Activated T-cell treated with anti-CD3 and anti-CD28 coated beads for 24 hours (primary cell): ENCODE results near the gene NAA38.

Experiments used
- DNase-seq: peaks from one replicate; pipeline ENCODE4 v3.0.0-alpha.2; 2020; ENCODE audit warnings: low read depth

NAA38 gene

GRCh38 chr17:7841396-7841914, 15.9 kb downstream of the NAA38 start:
- DNase-seq, result peak; percentile 92

DNA sequence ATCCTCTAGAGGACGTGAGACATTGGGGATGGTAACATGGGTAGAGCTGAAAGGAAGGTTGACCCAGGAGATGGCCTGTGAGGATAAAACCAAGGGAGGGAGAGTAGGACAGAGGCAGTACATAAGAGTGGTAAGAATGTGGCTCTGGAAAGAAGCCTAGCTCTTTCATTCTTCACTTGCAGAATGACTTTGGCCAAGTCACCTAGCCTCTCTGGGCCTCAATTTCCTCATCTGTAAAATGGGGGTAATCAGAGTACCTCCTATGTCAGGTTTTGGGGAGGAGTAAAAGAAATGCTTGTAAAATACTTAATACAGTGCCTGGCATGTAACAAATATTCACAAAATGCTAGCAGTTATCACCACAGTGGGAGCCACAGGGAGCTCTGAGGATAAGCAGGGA, 16.5 kb downstream of the NAA38 start:
- DNase-seq, result no peak

DNA sequence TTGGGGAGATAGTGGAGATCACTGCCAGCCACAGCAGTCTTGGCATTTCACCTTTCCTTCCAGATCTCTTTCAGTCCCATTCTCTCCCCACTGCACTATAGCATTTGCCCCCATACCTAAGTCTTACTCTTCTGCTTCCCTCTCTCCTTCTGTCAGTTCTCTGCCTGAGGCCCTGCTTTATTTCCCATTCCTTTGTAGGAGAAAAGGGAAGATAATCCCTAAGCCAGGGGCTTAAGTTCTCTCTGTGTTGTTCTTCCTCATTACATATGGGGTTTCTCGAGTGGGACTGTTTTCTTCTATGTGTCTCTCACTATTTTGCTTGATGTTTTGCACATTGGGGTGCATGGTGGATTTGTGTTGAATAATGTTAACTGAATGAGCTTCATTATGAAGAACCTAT, 16.9 kb downstream of the NAA38 start:
- DNase-seq, result no peak

DNA sequence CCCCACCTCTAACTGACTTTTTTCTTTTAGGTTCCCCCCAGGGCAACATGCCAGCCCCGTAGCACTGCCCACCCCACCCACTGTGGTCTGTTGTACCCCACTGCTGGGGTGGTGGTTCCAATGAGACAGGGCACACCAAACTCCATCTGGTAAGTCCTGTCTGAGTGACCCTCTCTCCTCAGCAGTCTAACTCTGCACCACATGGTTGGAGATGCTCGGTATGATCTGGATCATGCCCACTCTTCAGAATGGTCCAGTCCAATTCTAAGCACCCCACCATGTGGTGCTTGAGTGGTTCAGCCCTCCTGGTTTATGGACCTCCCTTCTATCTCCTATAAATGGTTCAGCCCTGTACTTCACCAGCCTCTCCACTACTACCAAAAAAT, 17.5 kb downstream of the NAA38 start:
- DNase-seq, result no peak

- no peak for DNase-seq
Measured at GRCh38 chr17:7839190-7839875, 18.0 kb downstream of the NAA38 start.

GRCh38 chr17:7838090-7839075, 19.0 kb downstream of the NAA38 start:
- no peak for DNase-seq

- no peak for DNase-seq
Measured at GRCh38 chr17:7837408-7838088, 19.8 kb downstream of the NAA38 start.

DNA sequence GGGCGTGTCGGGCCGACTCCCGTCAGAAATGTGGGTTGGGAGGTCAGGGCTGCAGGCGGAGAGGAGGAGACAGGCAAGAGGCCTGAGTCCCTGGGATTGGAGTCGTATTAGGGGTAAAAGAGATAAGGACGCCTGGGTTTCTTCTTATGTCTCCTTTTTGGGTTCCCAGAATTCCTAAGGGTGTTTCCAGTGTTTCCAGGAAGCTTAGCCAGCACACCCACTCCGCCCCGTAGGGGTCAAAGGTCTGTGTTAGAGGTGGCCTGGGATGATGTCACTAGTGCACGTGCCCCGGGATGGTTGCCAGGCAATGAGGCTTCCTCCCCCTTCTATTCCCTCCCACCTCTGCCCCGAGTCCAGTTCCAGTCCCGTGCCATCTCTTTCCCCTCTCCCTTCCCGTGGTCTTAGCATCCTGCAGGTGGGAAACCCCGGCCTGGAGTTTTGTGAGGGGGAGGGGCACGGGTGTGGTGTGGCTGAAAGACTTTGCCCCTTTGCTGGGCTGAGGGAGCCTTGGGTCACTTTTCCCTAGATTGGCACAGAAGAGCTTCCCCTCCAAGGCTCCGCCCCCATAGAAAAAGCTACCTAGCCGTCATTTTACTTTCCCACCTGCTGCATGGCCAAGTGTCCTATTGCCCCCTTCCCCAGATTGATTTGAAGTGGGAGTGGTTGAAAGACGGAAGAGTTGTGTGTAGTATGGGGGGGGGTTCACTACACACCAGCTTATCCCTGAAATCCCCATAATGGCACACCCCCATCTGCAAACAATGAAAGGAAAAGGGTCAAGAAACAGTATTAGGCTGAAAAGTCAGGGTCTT, 20.6 kb downstream of the NAA38 start:
- peak; percentile 58 for DNase-seq

DNA sequence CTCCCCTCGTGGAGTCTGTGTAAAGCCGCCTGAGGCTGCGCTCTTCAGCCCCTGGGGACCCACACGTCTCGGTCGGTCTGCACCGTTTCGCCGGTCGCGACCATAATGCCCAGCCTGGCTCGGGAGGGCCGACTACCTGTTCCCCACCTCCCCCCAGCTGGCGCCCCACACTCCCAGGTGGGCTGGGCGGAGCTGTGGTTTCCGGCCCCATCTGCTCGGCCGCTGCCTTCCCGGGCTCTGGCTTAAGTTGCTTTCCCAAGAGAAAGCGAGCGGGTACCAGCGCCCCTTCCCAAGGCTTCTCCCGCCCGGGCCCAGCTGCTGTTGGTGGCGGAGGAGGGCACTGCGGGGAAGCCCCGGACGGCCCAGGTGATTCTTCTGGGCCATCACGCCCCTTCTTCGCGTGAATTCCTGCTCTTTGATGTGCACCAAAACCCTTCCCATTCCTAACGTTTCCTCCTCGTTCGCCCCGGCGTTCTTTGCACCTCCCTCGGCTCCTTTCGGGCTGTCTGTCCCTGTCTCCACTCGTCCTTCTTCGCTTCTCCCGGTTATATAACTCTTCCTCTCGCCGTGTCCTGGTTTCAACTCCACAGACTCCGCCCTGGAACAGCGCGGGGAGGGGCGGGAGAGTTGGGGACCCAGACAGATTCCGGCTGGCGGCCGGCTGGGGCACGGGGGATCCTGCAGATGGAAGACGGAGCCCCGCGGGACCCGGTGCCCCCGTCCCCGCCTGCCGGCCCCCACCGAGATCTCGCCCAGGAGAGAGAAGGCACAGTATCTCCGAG, 21.4 kb downstream of the NAA38 start:
- DNase-seq, result no peak

DNA sequence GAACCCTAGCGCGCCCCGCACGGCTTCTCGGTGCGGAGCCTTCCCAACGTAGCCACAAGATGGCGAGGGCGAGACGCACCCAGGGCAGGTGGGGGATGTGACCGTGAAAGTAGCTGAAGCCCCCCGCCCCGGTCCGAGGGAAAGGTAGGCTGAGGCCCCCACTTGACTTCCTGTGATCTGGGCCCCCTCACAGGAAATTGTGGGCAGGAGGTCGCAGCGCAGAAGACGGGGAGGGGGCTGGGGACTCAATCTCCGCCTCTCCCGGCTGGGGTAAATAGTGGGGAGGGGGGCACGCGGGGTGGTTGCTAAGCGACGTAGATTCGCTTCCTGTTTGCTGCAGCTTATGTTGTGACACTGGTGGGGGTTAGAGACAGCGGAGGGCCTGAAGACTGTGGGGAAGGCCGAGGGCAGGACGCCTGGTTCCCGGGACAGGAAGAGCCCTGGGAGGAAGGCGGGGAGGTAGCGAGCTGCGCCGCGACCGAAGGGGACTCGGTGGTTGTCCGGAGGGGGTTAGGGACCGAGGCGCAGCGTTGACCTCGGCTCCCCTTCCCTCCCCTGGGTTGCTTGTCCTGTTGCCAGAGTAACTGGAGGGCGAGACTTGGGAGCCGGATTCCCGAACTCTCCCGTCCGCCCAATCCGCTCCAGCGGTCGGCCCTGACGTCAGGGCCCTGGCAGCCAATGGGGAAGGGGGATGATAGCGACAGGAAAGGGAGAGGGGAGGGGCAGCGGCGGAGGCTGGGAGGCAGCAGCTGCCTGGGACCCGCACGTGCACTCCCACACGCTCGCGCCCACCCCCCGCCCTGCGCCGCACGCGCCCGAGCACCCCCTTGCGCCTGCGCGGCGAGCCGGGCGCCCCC, 22.2 kb downstream of the NAA38 start:
- peak; percentile 85 for DNase-seq

- peak; percentile 32 for DNase-seq
Measured at GRCh38 chr17:7834542-7834956, 22.8 kb downstream of the NAA38 start.

DNA sequence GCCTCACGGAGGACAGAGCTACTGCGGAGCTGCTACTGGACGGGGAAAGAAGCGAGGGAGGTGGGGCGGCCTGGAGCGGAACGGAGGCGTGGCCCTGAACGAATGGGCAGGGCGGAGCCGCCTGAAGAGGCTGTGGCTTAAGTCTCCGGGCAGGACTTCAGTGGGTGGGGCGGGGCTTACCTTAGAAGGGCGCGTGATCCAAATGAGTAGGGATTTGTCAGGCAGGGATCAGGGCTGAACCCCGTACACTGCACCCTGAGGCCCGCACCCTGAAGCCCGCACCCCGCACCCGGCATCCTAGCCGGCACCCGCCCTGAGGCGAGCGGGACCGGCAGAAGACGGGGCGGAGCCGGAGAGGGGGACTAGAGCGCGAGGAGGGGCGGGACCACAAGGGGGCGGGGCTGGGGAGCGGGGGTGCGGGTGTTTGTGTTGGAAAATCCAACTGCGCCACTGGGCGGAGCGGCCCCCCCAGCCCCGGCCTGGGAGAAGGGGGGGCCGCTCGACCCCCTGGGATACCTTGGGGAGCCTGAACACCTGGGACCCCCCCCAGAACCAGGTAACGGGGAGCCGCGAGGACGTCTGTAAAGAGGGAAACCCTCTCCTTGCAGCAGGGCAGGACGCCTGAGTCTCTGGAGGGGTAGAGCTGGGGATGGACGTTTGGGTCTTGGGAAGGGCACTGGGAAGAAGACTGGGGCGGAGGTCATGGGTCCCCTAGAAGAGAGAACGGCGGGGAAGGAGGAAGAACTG, 23.4 kb downstream of the NAA38 start, which contains the start of gene KDM6B:
KDM6B (plus strand) TSS at position 423 of the 747 bp plus-strand sequence. CDS start 11,338 bp downstream, outside the sequence.
- peak; percentile 80 for DNase-seq

GRCh38 chr17:7833011-7833794, 24.2 kb downstream of the NAA38 start:
- DNase-seq, result no peak

DNA sequence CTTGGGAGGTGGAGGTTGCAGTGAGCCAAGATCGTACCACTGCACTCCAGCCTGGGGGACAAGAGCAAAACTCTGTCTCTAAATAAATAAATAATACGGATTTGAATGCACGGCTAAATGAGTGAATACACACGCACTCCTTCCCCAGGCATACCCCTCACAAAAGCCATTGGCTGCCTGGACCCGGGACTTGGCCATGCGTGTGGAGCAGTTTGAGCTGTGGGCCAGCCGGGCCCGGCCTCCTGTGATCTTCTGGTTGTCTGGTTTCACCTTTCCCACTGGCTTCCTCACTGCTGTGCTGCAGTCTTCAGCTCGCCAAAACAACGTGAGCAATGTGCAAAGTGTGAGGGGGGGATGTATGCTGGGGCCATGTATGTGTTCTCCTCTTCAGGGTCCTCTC, 24.9 kb downstream of the NAA38 start:
- DNase-seq, result no peak

DNA sequence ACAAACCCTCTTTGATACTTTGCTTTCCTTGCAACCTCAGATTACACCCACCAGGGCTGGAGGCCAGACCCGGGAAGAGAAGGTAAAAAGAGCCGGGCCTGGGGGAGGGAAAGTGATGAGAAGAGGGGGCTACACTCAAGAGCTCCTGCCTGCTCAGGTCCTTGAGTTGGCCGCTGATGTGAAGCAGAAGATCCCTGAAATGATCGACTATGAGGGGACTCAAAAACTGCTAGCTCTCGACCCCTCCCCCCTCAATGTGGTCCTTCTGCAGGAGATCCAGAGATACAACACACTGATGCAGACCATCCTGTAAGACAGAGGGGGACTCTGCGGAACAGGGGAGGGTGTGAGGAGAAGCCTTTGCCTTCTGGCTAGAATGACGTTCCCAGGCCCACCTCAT, 26.1 kb downstream of the NAA38 start:
- DNase-seq, result no peak

DNA sequence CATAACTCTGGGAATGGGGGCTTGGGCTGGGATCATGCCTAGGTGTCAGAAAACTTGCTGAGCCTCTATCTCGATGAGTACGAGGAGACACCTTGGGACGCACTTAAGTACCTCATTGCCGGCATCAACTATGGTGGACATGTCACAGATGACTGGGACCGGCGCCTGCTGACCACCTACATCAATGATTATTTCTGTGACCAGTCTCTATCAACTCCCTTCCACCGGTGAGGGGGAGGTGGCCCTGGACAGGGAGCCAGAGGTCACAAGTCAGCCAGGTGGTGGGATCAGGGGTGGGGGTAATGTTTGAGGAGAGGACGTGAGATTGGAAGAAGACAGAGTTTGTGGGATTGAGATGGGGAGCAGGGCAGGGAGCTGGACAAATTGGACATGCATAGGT, 26.7 kb downstream of the NAA38 start:
- no peak for DNase-seq

DNA sequence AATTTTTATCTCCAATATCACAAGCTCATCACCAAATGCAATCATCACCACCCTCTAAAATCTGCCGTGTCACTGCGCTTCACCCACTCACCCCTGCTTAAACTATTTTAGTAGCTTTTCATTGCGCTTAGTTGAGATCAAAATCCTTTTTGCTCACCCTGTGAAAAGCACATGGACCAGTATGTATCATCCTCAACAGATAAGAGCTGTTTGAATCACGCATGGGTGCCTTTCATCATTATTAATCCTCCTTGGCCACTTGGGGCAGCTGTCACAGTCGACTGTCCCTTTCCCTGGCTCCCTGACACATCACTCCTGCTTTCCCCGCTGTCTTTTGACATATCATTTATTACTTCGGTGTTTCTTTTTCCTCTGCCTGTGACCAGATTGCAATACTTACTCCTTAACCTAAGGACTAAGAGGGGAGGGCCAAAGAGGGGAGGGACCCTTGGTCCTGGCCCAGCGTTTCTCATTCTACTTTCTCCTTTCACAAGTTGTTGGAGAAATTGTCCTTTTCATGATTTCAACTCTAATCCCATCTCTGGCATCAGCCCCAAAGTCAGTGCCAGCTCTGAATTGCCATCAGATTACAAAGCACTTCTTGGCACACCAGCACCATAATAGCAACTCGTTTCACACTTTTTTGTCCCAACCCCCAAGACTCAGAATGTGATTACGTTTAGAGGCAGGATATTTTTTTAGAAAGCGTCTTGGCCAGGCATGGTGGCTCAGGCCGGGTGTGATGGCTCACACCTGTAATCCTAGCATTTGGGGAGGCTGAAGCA, 32.0 kb downstream of the NAA38 start:
- no peak for DNase-seq
